ENCODE data around the gene PCBD1.

PCBD1 gene

DNA sequence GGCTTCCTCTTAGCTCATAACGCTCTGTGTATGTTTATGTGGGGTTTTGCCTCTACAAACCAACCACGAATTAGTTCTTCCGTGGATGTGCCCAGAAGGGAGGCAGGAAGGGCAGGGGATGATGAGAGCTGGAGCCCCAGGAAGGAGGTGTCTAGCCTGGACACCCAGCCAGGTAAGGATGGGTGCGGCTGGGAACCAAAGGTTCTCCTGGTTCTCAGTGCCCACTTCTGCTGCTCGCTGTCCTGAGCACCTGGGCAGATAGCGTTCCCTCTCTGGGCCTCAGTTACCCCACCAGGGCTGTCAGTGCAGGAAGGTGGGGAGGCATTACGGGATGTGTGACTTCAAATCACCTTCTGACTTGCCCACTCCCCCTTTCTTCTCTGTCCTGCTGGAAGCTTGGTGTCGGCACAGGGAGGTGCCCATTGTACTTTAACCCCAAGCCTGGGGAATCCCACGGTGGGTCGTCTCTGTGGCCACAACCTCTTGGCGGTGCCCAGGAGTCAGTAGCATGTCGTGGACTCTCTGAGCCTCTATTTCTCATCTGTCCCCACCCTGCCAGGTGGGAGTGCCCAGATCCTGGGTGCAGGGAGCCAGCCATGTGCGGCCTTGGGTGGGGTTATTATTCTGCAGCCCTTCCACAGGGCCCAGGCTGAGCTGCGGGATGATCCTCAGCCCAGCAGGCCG is 18.7 kb upstream of the PCBD1 start:
- no peak overlapping the region for H3K27ac ChIP-seq
- TF ChIP-seq ZFX (IDR thresholded peaks at IDR 0.05): no peak
- TF ChIP-seq, protein P1, sequence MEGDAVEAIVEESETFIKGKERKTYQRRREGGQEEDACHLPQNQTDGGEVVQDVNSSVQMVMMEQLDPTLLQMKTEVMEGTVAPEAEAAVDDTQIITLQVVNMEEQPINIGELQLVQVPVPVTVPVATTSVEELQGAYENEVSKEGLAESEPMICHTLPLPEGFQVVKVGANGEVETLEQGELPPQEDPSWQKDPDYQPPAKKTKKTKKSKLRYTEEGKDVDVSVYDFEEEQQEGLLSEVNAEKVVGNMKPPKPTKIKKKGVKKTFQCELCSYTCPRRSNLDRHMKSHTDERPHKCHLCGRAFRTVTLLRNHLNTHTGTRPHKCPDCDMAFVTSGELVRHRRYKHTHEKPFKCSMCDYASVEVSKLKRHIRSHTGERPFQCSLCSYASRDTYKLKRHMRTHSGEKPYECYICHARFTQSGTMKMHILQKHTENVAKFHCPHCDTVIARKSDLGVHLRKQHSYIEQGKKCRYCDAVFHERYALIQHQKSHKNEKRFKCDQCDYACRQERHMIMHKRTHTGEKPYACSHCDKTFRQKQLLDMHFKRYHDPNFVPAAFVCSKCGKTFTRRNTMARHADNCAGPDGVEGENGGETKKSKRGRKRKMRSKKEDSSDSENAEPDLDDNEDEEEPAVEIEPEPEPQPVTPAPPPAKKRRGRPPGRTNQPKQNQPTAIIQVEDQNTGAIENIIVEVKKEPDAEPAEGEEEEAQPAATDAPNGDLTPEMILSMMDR (conservative IDR thresholded peaks at IDR 0.05): no peak

DNA sequence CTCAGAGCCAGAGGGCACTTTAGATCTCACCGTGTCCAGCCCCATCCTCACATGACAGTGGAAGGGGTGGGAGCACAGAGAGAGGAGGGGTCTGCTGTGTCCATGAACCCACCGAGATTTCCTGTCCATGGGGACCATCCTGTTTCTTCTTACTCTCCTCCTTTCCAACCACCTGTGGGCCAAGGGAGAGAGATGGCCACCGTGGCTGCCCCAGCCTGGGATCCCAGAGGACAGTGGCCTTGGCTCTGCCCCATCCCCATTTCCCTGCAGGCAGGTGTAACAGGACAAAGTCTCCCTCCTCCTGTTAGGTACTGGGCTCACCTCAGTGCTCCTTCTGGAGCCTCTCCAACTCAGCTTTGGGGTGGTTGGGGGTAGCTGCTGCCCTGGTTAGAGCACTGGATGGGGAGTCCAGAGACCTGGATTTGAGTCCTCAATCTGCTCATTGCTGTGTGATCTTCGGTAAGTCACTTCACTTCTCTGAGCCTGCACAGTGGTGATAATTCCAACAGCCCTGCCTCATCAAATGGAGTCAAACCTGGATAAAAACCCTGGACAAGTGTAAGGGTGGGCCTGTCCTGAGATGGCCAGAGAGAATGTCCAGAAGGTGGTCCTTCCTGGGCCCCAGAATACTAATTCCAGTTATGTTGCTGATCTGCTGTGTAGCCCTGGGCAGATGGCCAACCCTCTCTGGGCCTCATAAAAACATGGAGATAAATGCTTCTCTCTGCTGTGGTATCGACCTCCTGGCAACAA is 17.8 kb upstream of the PCBD1 start:
- H3K27ac ChIP-seq: no peak overlapping the region
- no peak for TF ChIP-seq ZFX (IDR thresholded peaks at IDR 0.05)
- TF ChIP-seq, protein P1 (conservative IDR thresholded peaks at IDR 0.05): no peak

DNA sequence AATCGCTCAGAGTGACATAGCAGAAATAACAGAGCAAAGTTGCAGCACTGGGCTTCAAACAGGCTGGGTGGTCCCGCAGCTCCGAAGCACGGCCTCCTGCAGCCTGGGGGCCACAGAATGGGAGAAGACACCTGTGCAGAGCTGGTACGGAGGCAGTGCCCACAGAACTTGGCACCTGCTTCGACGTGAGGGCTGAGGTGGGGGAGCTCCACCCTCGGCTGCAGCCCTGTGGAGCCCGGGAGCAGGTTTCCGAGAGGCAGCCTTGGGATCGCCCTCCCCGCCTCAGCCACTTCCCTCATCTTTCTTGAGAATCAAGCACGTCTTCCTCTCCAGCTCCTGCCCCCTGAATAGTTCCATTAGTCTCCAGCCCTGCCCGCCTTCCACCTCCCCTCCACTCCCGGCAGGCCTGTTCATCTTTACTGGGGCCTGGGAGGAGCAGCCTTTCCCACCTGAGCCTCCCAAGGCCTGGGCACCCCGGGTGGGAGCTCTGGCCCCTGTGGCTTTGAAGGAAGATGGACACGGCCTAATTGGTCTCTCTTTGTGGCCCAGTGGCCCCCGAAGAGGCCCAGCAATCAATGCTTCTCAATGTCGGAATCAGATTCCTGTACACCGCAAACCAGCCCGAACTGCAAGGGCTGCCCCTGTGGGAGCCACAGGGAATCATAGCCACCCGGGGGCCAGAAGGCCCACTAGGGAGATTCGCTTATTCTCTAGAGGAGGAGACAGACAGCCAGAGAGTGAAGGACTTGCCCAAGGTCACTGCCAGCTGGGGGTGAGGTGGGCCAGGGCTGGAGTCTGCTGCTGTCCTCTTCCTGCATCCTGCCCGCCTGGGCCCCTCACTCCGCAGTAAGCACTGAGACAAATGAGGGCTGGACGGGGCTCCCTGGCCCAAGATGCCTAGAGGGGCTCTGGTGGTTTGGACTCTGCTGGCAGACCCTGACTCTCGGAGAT is 17.0 kb upstream of the PCBD1 start:
- H3K27ac ChIP-seq: no peak overlapping the region
- TF ChIP-seq ZFX (IDR thresholded peaks at IDR 0.05): no peak
- TF ChIP-seq, protein P1 (conservative IDR thresholded peaks at IDR 0.05): no peak

DNA sequence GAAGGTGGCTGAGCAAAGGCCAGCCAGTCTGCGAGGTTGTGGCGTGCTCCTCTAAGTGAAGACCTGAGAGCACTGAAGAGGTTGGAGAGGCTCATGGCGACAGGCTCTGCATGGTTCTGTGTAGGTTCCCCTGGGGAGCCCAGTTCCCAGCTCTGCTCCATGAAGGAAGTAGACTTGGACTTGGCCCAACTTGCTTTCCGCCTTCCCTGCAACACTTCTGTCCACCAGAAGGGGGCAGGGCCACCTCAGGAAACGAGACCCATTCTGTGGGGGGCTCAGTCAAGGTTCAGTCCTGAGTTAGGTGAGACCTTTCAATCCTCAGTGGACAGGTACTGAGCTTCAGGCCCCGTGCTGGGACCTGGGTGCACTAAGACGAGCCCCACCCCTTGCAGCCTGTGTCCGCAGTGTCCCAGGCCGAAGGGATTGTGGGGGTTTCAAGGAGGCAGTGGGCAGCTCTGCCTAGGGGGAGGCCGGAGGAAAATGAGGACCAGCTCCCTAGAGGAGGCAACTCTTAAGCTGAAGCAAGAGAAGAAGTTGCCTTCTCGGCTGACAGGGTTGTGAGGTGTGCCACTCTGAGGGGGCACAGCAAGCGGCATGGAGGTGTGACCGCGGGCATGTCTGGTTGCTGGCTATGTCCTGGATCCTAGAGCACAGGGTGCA is 15.0 kb upstream of the PCBD1 start:
- no peak overlapping the region for H3K27ac ChIP-seq

DNA sequence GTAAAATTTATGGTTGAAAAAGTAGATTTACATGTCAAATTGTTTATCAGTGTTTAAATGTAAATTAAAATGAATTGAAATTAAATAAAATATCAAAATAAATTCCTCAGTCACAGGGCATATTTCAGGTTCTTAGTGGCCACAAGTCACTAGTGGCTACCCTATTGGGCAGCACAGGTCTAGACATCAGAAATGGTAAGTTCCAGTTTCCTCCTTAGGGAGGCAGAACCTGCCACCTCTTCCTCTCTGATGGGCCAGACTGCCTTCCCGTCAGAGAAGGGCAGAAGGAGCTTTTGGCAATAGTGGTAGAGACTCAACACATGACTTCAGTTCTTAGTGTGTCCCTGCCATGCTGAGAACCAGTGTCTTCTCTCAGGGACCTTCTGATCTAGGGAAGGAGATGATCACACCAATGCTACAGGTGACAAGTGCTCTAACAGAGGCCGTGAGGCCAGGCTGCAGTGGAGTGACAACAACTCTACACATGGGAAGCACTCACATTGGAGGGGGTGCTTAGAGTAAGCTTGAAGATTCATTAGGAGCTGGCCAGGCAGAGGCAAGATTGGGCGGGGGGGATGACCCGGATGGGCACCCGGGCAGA is 14.4 kb upstream of the PCBD1 start:
- H3K27ac ChIP-seq: no peak overlapping the region
- no peak for TF ChIP-seq ZFX (IDR thresholded peaks at IDR 0.05)
- TF ChIP-seq, protein P1 (conservative IDR thresholded peaks at IDR 0.05): no peak

More for the DNA sequence above, 15.0 kb upstream of the PCBD1 start:
- TF ChIP-seq ZFX (IDR thresholded peaks at IDR 0.05): no peak
- TF ChIP-seq, protein P1 (conservative IDR thresholded peaks at IDR 0.05): peak; percentile 94

DNA sequence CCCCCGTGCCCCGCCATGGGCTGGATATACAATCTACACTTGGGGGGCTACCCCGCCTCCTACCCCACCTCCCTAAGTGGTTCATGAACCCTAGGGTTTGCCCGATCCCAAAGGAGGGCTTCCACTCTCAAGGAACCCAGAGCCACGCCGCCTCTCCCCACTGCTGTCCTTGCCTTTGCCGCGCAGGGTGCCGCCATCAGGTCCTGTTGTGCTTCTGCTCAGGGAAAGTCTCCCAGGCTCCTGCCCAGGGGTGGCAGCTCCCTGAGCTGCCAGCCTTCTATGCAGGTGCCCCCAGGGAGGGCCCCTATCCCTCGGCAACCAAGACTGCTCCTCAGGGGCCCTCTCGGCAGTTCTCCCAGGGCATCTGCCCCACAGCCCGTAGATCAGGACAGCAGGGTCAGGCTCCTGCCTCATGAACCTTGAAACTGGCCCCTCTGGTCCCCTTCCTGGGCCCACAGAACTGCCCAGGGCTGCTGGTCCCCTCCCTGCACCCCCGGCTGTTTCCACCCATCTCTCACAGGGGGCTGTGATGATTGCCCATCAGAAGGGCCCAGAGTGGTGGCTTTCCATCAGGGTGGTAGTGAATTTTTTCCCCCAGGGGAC is 13.0 kb upstream of the PCBD1 start:
- H3K27ac ChIP-seq: no peak overlapping the region
- TF ChIP-seq ZFX (IDR thresholded peaks at IDR 0.05): no peak
- TF ChIP-seq, protein P1 (conservative IDR thresholded peaks at IDR 0.05): no peak

All from C4-2B (cell line).